Effector CD4-positive, alpha-beta T cell (primary cell): ENCODE results near the gene FXYD7.
"Not testable (repeated sequence)": the region's sequence is repeated elsewhere in the genome, so short reads cannot be mapped to it uniquely, and the experiment has no call there.

ENCODE experiments used
- DNase-seq: peaks from one replicate; pipeline ENCODE4 v3.0.0-alpha.2; 2020

FXYD7 gene

DNA sequence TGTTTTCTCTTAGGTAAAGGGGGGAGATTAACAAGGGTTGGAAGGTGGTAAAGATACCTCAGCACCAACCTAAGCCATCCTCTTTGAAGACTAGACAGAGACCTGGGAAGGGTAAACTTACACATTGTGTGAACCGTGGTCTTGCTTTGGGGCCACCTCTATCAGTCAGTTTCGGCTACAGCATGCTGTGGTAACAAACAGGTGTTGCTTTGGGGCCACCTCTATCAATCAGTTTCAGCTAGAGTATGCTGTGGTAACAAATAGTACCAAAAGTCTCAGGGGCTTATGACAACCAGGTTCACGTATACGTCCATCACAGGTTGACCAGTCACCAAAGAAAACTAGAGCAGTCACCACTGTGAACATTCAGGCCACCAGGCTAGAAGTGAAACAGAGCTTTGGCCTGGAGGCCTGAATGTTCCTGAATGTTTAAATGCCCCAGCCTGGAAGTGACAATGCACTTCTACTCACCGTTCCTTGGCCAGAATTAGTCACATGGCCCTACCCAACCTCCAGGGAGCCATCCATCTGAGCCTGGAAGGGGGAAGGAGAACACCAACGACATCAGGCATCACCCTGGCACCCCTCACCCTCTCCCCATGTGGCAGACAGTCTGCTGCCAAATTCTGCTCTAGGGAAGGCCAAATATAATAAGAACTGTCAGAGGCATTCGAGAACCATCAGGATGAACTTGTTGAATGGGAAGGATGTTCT, 3.8 kb downstream of the FXYD7 start:
- no peak for DNase-seq

GRCh38 chr19:35149463-35149862, 6.4 kb downstream of the FXYD7 start:
- DNase-seq = no peak

DNA sequence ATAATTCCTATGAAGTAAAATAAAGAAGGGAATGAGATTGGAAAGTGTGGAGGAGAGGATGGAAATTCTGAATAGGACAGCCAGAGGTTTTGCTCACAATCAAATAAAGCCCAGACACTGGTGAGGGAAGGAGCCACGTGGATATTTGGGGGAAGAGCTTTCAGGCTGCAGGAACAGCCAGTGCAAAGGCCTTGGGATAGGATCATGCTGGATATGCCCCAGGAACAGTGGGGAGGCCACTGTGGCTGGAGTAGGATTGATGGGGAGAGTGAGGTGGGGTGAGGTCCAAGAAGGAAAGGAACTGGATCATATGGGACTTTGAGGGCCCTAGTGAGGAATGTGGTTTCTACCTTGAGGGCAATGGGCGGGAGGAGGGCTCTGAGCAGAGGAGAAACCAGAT, 7.4 kb downstream of the FXYD7 start:
- DNase-seq = no peak

DNA sequence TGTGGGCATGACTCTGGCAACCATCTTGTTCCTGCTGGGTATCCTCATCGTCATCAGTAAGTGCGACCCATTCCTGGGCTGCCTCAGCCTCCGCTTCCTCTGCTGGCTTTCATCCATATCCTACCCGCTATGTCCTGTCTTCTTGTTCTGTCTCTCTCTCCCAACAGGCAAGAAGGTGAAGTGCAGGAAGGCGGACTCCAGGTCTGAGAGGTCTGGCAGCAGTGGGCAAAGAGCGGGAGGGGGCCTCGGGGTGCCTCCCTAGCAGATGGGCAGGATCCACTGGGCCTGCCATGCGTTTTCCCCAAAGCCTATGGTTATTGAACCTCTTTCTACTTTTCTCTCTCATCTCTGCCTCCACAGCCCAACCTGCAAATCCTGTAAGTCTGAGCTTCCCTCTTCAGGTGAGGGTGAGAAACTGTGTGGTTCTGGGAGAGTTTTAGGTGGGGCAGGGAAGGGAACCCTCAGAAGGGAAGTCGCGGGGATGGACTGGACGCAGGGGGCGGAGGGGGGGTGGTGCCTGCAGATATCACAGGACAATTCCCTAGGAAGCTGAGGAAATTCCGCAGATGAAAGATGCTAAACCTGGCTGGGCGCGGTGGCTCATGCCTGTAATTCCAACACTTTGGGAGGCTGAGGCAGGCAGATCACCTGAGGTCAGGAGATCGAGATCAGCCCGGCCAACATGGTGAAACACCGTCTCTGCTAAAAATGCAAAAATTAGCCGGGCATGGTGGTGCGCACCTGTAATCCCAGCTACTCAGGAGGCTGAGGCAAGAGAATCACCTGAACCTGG, 8.4 kb downstream of the FXYD7 start:
- no peak for DNase-seq

- not testable (repeated sequence) for DNase-seq
Observed at GRCh38 chr19:35153129-35153522, 10.1 kb downstream of the FXYD7 start.

GRCh38 chr19:35153701-35154524, 10.9 kb downstream of the FXYD7 start:
- peak; percentile 65 for DNase-seq

DNA sequence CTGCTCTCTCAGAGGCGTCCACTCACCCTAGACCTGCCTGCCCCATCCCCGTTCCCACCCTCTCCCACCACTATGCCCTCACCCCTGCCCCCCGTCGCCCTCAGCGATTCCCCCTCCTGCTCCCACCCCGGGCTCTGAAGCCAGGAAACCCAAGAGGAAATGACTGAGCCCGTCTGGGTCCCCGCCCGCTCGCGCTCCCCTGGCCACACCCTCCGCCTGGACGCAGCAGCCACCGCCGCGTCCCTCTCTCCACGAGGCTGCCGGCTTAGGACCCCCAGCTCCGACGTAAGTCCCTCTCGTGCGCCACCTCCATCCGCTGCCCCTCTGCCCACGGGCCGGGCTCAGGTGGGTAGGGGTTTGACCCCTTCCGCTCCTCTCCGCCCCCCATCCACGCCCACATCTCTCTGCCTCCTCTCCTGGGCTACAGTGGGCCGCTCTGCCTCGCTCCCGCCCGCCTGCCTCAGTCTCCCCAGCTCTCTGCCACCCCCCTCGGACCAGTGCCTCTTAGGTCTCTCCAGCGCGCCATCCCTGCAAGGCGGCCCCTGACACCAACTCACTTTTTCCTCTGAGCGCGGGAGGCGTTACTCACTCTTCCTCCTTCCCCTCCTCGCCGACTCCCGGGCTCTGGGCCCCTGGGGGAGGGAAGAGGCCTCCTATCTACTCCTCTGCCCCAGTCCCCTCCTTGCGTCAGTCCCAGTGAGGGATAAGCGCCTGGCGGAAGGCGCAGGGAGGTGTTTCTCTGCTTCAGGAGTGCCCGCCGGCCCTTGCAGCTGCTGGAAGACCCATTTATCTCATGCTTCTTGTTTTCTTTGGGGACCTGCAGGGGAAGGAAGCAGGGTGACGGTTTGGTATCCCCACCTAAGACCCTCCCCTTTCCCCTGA, 11.7 kb downstream of the FXYD7 start, which contains the start of gene FXYD5:
TSS of gene FXYD5 (plus strand) at position 211 of the 882 bp plus-strand sequence. CDS start 816 bp downstream, outside the sequence.
- peak; percentile 60 for DNase-seq

GRCh38 chr19:35155441-35155840, 12.4 kb downstream of the FXYD7 start:
- DNase-seq = no peak

DNA sequence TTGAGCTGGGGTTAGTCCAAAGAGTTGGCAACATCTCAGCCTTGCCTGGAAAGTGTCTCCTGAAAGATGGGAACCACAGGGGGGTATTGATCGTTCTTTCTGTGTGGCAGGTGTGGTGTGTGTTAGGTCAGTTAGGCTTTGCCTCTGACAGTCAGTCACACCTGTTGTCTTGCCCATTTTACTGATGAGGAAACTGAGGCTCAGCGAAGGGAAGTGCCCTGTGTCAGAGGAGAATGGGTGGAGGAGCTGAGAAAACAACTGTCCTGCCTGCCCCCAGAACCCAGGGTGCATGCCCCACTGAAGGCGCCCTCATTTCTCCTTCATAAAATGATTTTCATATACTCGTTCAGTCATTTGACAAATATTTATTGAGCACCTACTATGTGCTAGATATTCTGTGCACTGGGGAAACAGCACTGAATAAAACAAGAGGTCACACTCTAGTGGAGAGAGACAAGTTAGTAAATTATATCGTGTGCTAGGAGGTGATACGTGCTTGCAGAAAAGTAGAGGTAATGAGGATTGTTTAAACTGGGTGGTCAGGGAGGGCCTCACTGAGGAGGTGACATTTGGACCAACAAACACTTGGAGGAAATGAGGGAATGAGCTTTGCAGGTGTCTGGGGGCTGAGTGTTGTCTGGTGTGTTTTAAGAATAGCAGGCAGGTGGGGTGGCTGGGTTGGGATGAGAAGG, 13.1 kb downstream of the FXYD7 start:
- no peak for DNase-seq

- DNase-seq = no peak
Observed at GRCh38 chr19:35156673-35157014, 13.6 kb downstream of the FXYD7 start.

GRCh38 chr19:35157431-35157830, 14.4 kb downstream of the FXYD7 start:
- DNase-seq = no peak

- DNase-seq = no peak
Observed at GRCh38 chr19:35159606-35160005, 16.6 kb downstream of the FXYD7 start.

GRCh38 chr19:35160629-35161433, 17.8 kb downstream of the FXYD7 start:
- no peak for DNase-seq

DNA sequence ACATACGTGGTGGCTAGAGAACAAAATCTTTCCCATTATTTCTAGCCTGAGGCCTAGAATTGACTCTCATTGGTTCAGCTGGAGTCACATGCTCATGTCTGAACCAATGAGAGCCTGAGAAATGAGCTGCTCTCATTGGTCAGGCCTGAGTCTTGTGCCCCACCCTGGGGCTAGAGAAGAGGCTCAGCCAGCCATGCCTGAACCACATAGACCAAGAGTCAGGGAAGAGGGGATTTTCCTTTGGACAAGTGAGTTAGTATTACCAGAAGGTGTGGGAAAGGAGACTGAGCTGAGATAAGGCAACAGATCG, 18.3 kb downstream of the FXYD7 start:
- no peak for DNase-seq

GRCh38 chr19:35162471-35163326, 19.6 kb downstream of the FXYD7 start:
- no peak for DNase-seq

DNA sequence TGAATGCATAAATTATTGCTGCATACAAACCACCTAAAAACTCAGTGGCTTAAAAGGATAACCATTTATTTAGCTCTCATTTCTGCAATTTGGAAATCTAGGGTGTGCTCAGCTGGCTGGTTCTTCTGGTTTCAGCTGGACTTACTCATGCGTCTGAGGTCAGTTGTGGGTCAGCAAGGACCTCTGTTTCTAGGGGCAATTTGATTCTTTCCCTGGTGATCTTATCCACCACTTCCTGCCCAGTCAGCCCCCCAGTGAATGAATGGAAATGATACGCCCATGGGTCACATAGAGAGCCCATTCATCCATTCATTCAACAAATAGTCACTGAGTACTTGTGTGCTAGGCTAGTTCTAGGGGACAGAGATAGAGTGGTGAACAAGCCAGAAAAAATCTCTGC, 21.4 kb downstream of the FXYD7 start:
- DNase-seq = no peak

DNA sequence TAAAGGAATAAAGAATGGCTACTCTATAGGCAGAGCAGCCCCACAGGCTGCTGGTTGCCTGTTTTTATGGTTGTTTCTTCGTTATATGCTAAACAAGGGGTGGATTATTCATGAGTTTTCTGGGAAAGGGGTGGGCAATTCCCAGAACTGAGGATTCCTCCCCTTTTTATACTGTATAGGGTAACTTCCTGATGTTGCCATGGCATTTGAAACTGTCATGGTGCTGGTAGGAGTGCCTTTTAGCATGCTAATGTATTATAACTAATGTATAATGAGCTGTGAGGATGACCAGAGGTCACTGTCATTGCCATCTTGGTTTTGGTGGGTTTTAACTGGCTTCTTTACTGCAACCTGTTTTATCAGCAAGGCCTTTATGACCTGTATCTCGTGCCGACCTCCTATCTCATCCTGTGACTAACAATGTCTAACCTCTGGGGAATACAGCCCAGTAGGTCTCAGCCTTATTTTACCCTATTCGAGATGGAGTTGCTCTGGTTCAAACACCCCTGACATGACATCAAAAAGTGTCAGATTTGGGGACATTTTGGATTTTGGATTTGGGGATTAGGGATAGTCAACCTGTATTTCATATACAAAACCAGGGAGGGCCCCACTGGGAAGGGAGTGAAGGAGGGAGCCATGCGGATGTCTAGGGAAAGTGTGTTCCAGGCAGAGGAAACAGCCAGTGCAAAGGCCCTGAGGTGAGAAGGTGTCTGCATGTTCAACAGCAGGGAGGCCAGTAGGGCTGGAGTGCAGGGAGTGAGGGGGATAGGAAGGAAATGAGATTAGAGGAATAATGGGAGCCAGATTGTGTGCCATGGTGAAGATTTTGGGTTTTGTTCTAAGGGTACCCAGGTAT, 22.4 kb downstream of the FXYD7 start:
- no peak for DNase-seq

DNA sequence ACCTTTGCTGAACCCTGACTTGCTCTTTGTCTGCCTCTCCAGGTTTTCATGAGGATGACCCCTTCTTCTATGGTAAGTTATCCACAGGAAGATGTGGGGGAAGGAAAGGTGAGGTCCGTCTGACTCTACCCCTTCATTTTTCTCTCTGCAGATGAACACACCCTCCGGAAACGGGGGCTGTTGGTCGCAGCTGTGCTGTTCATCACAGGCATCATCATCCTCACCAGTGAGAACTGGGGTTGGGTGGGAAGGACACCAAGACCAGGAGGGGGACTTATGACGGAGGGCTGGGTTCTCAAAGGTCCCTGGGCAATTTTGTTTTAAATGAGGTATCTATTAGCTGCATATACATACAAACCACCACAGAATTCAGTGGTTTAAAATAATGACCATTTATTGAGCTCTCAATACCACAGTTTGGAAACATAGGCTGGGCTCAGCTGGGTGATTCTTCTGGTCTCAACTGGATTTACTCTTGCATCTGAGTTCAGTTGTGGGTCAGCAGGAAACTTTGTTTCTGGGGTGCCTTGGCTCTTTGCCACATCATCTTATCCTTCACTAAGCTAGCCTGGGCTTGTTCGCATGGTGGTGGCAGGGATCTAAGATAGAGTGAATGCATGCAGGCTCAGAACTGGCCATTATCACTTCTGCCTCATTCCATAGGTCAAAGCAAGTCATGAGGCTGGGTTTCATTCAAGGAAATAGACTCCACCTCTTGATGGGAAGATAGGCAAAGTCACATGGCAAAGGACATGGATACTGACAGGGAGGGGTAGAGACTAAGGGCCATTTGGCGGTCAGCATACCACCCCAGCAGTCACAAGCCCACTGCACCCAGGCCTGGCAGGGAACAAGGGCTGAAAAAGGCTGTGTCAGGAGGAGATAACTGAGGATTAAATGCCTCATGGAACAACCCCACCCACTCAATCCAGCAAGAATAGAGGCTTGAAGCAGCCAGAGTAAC, 23.3 kb downstream of the FXYD7 start:
- DNase-seq = no peak
